Measurements from ENCODE around the gene SACM1L.

SACM1L gene

DNA sequence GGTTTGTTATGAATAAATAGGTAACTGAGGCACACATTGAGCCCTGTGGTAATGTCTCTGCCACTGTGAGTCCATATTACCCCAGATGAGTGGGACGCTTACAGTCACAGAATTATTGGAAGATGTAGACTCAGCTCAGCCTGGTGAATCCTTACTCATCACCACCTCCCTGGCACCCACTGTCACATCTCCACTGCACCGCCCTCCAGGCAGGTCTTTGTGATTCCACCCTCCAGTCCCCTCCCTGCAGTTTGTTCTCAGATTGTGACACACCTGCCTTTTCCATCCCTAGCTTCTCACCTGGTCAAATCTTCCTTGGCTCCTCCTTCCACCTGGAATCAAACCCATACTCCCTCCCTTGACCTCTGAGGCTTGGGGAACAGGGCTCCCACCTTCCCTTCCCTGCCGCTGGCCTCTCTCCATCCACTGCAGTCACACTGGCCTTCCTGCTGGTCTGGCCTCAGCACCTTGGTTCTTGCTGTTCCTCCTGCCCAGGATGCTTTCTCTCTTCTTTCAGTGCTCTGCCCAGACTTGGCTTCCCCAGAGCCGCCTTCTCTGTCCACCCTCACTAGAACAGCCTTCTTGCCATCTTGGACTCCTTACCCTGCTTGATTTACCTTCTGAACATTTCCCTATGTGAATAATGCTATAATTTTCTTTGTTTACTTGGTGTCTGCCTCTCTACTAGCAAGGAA is 97.8 kb downstream of the SACM1L start:
- TF ChIP-seq, protein P1, sequence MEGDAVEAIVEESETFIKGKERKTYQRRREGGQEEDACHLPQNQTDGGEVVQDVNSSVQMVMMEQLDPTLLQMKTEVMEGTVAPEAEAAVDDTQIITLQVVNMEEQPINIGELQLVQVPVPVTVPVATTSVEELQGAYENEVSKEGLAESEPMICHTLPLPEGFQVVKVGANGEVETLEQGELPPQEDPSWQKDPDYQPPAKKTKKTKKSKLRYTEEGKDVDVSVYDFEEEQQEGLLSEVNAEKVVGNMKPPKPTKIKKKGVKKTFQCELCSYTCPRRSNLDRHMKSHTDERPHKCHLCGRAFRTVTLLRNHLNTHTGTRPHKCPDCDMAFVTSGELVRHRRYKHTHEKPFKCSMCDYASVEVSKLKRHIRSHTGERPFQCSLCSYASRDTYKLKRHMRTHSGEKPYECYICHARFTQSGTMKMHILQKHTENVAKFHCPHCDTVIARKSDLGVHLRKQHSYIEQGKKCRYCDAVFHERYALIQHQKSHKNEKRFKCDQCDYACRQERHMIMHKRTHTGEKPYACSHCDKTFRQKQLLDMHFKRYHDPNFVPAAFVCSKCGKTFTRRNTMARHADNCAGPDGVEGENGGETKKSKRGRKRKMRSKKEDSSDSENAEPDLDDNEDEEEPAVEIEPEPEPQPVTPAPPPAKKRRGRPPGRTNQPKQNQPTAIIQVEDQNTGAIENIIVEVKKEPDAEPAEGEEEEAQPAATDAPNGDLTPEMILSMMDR (IDR thresholded peaks at IDR 0.05): no peak
- Histone ChIP-seq H3K36me3 (no peaks in the 10 kb centered on the region), H3K9me3 (no peaks in the 10 kb centered on the region), H3K27me3 (peaks cover 8% of the 10 kb centered on the region), H3K4me3 (ENCODE audit: low read depth in 1 of 2, low read length in 1 of 2) (no peak overlapping the region), H3K4me1 (ENCODE audit: control insufficient read depth in 1 of 2, insufficient read depth in 1 of 2, low read depth in 1 of 2, low read length in 1 of 2) (peaks cover 12 to 15% of the 10 kb centered on the region in 2 experiments), H3K27ac (no peak overlapping the region)

DNA sequence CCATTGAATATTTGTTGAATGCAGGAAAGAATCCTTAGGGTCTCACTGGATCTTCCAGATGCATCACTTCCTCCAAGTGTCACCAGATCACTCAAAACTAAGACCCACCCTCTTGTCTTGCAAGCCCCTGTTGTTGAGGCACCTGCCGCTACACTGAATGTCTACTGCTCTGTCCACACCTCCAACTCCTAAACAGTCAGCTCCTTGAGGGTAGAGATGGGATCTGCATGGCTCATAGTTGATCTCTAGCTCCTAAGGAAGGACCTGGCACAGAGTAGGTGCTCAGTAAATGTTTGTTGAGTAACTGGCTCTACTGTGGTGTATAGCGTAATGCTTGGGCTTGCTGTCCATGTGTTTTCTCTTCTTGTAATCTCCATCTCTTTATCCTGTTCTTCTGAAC is 98.4 kb downstream of the SACM1L start:
- no peak overlapping the region for H3K27ac ChIP-seq
- H3K9me3 ChIP-seq: no peaks in the 10 kb centered on the region
- H3K4me1 ChIP-seq (ENCODE audit: control insufficient read depth in 1 of 2, insufficient read depth in 1 of 2, low read depth in 1 of 2, low read length in 1 of 2): peaks cover 18 to 21% of the 10 kb centered on the region in 2 experiments
- H3K36me3 ChIP-seq: no peaks in the 10 kb centered on the region
- peaks cover 8% of the 10 kb centered on the region for H3K27me3 ChIP-seq
- TF ChIP-seq, protein P1 (IDR thresholded peaks at IDR 0.05): no peak
- H3K4me3 ChIP-seq (ENCODE audit: low read depth in 1 of 2, low read length in 1 of 2): no peak overlapping the region

DNA sequence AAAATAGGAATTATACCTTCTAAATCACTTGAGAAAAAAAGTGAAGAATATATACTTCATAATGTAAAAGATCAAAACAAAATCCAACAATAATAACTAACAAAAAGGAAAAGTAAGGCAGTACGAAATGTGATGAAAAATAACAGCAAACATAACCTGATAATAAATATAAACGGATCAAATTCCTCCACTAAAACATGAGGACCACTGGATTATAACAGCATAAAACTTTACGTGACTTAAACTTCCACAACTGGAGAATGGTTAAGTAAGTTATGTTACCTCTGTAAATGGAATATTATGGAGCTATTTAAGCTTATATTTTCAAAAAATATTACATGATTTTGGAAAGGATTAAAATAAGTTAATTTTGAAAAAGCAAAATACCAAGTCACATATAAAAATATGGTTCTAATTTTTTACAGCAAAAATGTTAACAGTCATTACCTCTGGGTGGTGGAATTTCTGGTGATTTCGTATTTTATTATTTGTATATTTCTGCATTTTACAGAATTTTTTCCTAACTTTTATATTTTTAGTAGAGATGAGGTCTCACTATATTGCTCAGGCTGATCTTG is 100.1 kb downstream of the SACM1L start:
- H3K27me3 ChIP-seq: peaks cover 4% of the 10 kb centered on the region
- H3K4me1 ChIP-seq (ENCODE audit: control insufficient read depth in 1 of 2, insufficient read depth in 1 of 2, low read depth in 1 of 2, low read length in 1 of 2): peaks cover 20 to 21% of the 10 kb centered on the region in 2 experiments
- H3K4me3 ChIP-seq (ENCODE audit: low read depth in 1 of 2, low read length in 1 of 2): no peak overlapping the region
- TF ChIP-seq, protein P1 (IDR thresholded peaks at IDR 0.05): no peak
- no peaks in the 10 kb centered on the region for H3K9me3 ChIP-seq
- no peaks in the 10 kb centered on the region for H3K36me3 ChIP-seq
- no peak overlapping the region for H3K27ac ChIP-seq

DNA sequence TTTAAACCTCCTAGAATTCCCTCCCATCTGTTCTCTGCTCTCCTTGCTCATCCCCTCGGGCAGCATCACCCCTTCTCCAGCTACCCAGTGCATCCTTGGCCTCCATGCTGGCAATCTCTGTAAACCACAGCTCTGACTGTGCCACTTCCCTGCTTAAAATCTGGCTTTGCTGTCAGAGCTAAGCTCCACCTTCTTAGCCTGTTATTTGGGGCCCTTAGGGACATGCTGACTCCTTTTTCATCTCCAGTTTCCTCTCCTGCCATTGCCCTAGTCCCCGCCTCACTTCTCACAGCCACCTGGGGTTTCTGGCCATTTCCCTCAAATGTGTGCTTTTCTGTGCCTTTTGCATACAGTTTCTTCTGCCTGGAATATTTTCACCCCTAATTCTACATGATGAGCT is 101.4 kb downstream of the SACM1L start:
- Histone ChIP-seq H3K4me3 (ENCODE audit: low read depth in 1 of 2, low read length in 1 of 2) (no peak overlapping the region), H3K4me1 (ENCODE audit: control insufficient read depth in 1 of 2, insufficient read depth in 1 of 2, low read depth in 1 of 2, low read length in 1 of 2) (peaks cover 21% of the 10 kb centered on the region in 2 experiments), H3K9me3 (no peaks in the 10 kb centered on the region), H3K27me3 (peaks cover 17% of the 10 kb centered on the region), H3K36me3 (no peaks in the 10 kb centered on the region), H3K27ac (no peak overlapping the region)
- TF ChIP-seq, protein P1 (IDR thresholded peaks at IDR 0.05): no peak

DNA sequence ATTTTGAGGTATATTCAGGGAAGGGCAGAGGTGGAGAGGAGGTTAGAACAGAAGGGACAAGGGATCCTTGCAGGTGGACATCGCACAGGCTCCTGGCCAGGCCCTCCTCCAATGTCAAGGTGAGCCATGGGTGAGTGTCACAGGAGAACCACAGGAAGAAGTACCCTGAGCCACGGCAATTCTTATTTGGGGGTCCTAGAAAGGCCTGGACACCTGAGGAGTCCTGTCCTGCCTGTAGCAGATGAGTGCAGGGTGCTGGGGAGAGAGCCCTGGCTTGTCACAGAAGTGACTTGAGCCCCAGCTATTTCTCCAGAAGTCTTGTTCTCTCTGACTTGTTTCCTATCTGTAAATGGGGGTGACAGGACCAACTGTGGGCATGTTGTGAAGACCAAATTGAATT is 102.8 kb downstream of the SACM1L start:
- Histone ChIP-seq H3K27me3 (peaks cover 31% of the 10 kb centered on the region), H3K4me3 (ENCODE audit: low read depth in 1 of 2, low read length in 1 of 2) (no peak overlapping the region), H3K36me3 (no peaks in the 10 kb centered on the region), H3K4me1 (ENCODE audit: control insufficient read depth in 1 of 2, insufficient read depth in 1 of 2, low read depth in 1 of 2, low read length in 1 of 2) (peaks cover 33 to 34% of the 10 kb centered on the region in 2 experiments), H3K27ac (no peak overlapping the region), H3K9me3 (no peaks in the 10 kb centered on the region)
- TF ChIP-seq, protein P1 (IDR thresholded peaks at IDR 0.05): no peak
